IPS-NIHi7 (cell line): Measurements from ENCODE around the gene WDR74.
"Not testable (repeated sequence)": the region's sequence is repeated elsewhere in the genome, so short reads cannot be mapped to it uniquely, and the experiment has no call there.

Source experiments
- DNase-seq: peaks from one replicate; pipeline ENCODE4 v3.0.0; 2012; ENCODE audit warnings: mixed read lengths; ENCODE audit errors: extremely low spot score

WDR74 gene

DNA sequence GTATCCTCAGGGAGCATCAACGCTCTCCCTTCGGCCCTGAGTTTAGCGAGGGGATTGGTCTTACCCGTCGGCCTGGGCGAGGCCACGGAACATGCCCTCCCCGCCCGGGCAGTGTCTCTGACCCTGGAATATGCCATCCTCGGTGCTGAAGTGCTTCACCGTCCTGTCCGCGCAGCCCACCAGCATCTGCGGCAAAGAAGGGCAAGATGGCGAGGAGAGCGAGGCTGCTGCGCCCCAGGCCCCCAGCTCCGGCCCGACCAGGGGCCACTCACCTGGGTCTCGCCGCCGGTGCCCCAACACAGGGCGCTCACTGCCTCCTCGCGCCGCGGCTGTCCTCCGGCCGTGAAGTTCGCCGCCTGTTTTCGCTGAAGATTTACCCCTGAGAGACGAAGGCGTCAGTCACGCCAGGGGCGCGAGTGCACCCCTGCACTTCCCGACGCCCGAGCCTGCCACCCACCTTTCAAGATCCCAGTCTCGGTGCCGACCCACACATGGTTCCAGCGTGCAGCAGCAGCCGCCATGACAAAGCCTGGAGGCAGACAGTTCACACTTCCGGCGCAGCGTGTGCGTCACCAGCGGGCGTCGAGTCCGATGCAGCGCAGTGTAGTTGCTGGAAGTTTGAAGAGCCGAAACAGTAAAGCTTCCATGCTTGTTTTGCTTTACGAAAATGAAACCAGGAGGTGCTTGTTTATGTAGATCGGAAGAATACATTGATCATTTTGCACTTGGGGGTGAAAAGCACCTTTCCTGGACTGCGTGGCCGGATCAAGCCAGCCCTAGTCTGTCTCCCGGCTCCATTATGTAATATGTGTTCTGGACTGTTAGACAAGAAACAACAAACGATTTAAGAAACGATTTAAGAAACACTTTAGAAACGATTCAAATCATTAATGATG is at the start of gene WDR74:
Gene WDR74, minus strand, starts transcription at position 541 of the 896 bp plus-strand sequence. Its CDS starts 20 bp downstream, at position 521.
- peak; percentile 67 for DNase-seq

GRCh38 chr11:62889126-62889483 is 49.7 kb upstream of the WDR74 start:
- DNase-seq = no peak

DNA sequence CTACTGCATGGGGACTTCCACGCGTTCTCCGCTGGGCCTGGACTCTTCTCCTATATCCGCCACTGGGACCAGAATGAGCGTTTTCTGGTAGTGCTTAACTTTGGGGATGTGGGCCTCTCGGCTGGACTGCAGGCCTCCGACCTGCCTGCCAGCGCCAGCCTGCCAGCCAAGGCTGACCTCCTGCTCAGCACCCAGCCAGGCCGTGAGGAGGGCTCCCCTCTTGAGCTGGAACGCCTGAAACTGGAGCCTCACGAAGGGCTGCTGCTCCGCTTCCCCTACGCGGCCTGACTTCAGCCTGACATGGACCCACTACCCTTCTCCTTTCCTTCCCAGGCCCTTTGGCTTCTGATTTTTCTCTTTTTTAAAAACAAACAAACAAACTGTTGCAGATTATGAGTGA is 49.0 kb upstream of the WDR74 start:
- no peak for DNase-seq

- no peak for DNase-seq
Observed at GRCh38 chr11:62885137-62885750, 45.9 kb upstream of the WDR74 start.

- DNase-seq = no peak
Observed at GRCh38 chr11:62883673-62884072, 44.3 kb upstream of the WDR74 start.

DNA sequence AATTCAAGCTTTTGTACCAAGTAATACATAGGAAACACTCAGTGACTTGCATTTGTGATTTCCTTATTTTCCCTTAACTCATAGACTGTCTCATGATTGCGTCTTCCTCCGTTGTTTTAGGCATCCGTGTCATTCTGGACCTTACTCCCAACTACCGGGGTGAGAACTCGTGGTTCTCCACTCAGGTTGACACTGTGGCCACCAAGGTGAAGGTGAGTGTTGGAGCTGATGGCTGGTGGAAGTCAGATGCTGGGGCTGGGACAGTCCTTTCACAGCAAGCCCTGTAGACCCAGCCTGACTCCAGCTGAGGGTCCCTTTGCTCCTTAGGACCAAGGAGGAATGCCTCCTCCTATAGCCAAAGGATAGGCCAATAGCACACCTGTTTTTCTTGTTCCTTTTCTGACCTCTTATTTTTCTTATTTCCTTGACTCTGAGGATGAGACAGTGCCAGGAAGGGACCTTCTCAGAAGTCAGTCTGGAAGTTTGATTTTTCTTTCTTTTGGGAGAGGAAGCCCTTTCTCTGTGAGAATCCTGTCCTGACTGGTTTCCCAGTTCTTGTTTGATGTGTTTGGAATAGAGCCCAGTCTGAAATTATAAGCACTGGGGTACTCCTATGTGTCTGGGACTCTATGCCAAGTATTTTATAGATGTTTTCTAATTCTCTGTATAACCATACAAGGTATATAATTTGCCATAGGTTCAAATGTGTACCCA is 43.6 kb upstream of the WDR74 start:
- no peak for DNase-seq

- DNase-seq = no peak
Observed at GRCh38 chr11:62882431-62882749, 43.0 kb upstream of the WDR74 start.

- DNase-seq = no peak
Observed at GRCh38 chr11:62881579-62882430, 42.4 kb upstream of the WDR74 start.

- peak; percentile 91 for DNase-seq
Observed at GRCh38 chr11:62880803-62881578, 41.6 kb upstream of the WDR74 start, which contains the start of gene SLC3A2. Gene SLC3A2 (plus strand): TSS chr11:62880896. CDS start chr11:62881024, 128 bp downstream.

DNA sequence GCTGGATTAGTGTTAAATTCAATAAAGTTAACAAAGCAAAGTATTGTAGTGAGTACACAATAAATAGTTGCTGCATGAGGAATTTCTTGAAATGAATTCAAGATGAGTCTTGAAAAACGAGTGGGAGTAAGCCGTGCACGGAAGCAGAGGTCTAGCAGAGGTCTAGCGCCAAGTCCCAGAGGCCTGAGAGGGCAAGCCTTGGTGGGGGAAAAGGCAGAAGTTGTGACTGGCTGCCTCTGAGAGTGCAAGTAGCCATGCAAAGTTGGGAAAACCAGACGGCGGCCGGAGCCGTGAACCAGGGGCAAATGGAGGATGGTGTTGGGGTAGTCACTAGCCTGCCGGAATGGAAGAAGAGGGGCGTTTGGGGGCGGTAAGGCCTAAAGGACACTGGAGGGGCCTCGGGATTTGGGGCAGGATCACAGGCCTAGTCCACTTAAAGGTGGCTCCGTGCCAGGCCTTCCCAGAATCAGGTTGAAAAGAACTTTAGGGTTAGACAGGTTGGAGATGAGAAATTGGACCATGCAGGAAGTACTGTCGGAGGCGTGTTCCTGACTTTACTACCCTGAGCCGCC is 40.9 kb upstream of the WDR74 start:
- DNase-seq = no peak

DNA sequence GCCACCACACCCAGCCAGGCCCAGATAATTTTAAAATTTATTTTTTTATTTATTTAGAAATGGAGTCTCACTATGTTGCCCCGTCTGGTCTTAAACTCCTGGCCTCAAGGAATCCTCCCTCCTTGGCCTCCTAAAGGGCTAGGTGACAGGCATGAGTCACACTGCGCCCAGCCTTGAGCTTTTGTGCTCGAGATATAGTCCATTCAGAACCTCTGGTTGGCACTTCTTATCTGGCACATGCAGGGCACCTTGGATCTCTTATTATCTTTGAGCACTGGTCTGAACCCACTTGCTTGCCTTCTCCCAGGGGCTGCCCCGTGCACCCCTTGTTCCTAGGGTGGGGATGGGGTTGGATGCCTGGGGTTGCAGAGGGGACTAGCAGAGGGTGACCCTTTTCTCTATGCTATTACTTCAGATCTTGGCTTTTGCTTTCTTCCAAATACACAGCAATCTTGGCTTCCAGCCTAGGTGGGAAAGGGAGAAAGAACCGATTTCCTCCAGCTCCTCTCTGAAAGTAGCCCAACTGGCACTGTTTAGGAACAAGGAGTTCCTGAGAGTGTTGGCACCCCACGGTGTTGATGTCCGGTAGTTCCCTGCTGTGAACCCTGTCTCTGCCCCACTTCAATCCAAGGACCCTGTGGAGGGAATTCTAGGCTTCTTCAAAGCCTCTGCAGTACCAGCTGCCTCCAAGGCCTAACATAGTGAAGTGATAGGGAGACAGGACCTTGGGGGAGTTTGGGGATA is 40.0 kb upstream of the WDR74 start:
- DNase-seq = no peak

DNA sequence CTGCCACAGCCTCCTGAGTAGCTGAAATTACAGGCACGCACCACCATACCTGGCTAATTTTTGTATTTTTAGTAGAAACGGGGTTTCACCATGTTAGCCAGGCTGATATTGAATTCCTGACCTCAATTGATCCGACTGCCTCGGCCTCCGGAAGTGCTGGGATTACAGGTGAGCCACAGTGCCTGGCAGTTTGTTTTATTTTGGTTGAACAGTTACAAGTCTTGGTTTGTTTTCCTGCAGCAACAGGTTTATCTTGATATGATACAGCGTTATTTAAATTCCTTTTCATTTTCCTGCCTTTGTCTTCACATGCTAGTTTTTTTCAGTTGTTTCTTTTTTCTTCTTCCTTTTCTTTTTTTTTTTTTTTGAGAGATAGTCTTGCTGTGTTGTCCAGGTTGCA is 37.3 kb upstream of the WDR74 start:
- no peak for DNase-seq

DNA sequence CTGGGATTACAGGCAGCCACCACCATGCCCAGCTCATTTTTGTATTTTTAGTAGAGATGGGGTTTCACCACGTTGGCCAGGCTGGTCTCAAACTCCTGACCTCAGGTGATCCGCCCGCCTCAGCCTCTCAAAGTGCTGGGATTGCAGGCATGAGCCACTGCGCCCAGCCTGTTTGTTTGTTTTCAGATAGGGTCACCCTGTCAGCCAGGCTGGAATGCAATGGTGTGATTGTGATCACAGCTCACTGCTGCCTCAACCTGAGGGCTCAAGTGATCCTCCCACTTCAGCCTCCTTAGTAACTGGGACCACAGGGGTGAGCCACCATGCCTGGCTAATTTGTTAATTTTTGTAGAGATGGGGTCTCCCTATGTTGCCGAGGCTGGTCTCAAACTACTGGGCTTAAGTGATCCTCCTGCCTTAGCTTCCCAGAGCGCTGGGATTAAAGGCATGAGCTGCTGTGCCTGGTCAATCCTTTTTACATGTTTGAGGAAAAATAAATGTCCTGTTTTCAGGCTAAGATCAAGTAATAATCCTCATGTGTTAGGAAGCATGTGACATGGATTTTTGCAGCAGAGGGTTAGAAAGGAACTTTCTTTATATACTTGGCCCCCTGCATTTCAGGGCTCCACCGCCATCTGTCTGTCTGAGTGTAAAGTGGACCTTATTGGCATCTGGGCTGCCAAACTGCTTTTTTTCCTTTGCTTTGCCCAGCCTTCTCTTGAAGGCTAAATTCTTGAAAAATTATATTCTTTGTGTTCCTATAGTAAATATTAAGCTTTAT is 36.5 kb upstream of the WDR74 start:
- DNase-seq = no peak

DNA sequence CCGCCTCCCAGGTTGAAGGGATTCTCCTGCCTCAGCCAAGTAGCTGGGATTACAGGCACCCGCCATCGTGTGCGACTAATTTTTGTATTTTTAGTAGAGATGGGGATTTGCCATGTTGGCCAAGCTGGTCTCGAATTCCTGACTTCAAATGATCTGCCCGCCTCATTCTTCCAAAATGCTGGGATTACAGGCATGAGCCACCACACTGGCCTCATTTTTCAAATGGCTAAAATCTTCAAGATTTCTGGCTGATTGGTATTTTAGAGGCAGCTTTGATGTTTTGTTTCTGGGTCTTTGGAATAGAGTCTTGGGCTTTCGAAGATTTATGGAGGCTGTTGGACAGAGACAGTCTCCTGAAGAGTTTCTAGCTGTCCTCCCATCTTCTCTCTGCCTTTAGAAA is 35.5 kb upstream of the WDR74 start:
- DNase-seq = no peak

DNA sequence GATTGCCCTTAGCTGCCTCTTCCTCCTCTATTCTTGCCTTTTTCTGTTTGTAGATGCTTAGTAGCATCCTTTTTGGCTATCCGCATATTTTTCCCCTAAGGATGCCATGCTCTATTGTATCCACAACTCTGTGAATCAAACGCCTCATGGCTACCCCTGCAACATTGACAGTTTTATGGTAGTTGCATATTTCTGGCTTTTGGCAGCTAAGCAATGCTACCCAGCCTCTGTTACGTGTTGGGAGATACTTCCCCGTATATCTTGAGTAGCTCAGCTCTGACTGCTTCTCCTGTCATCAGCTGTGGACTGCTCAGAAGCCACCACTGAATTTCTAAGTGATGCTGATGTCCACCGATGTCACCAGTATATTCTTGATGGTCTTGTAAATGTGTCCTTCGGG is 26.2 kb upstream of the WDR74 start:
- DNase-seq = no peak

DNA sequence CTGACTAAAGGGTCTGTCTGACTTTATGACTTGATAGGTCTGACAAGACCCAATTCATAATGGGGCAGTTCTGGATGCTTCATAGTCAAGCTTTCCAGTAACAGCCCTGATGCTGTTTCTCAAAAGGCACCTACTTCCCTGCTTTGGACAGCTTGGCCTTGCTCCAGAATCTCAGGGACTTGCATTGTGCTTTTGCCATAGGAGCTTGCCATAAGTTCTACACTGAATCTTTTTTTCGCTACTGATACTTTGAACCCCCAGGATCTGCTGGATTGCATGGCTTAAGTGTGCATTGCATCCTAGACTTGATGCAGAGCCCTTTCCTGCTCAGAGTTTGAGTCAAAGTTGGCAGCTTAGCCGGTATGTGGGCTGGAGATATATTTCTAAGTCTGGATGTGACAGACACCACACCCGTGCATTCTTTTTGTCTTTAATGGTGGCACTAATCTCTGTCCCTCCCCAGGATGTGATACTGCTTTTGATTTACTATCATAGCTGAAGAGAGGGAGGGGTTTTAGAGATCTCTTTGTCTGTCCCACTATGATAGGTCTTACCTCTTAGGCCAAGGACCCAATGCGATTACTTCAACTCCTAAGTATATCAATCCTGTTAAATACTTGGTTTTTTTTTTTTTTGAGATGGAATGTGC is 24.4 kb upstream of the WDR74 start:
- DNase-seq = no peak

DNA sequence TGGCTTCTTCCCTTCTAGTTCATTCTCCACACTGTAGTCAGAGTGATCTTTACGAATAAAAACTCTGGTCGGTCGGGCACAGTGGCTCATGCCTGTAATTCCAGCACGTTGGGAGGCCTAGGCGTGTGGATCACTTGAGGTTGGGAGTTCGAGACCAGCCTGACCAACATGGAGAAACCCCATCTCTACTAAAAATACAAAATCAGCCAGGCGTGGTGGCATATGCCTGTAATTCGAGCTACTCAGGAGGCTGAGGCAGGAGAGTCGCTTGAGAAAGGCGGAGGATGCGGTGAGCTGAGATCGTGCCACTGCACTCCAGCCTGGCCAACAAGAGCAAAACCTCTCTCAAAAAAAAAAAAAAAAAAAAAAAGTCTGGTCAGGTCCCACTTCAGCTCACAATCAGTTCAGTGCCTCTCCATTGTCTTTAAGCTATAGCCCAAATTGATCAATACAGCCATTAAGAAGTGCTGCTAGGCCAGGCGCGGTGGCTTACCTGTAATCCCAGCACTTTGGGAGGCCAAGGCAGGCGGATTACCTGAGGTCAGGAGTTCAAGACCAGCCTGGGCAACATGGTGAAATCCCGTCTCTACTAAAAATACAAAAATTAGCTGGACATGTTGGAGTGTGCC is 22.3 kb upstream of the WDR74 start:
- not testable (repeated sequence) for DNase-seq
